Ascending aorta (tissue), 2 donors: Measurements from ENCODE around the gene KCNS1. TPM values are rescaled to one million over a fixed set of nuclear protein-coding genes. Genes with fewer than 3 reads are reported as not detected.

Experiments
- DNase-seq, 2 donors: peaks; one replicate each; pipeline ENCODE4 v3.0.0-alpha.2; 2019; ENCODE audit warnings: low spot score in 2 of 2
- H3K27ac ChIP-seq, 2 donors: fragments of 200-600 bp; sonication (generic); one replicate each; pipeline ENCODE4 v1.5.1; 2016 to 2017; ENCODE audit warnings: mild to moderate bottlenecking in 1 of 2
- H3K27me3 ChIP-seq: fragments of 200-600 bp; sonication (generic); one replicate; pipeline ENCODE4 v1.5.1; 2017
- H3K36me3 ChIP-seq, 2 donors: fragments of 200-600 bp; sonication (generic); one replicate each; pipeline ENCODE4 v1.5.1; 2016
- H3K4me1 ChIP-seq, 2 donors: fragments of 200-600 bp; sonication (generic); one replicate each; pipeline ENCODE4 v1.5.1; 2016 to 2017; ENCODE audit warnings: mild to moderate bottlenecking in 1 of 2
- H3K4me3 ChIP-seq, 2 donors: fragments of 200-600 bp; sonication (generic); one replicate each; pipeline ENCODE4 v1.5.1; 2016 to 2017; ENCODE audit warnings: mild to moderate bottlenecking in 1 of 2
- H3K9me3 ChIP-seq, 2 donors: fragments of 200-600 bp; sonication (generic); one replicate each; pipeline ENCODE4 v1.5.1; 2016
- intact Hi-C: fragments of 100-400 bp; cut with DNase I; formaldehyde crosslinking; loops from one replicate; pipeline ENCODE4 v1.15.1; 2023
- total RNA-seq: library from RNA; depleted of rRNA; stranded (reverse); fragments of >200 nt; gene quantifications from one replicate; pipeline ENCODE4 v1.1.0, GENCODE V29; 2016
- TF ChIP-seq, protein P1 (sequence below), 3 experiments: fragments of 200-600 bp in 2 of 3; fragments of 450-650 bp in 1 of 3; sonication (generic) in 2 of 3; IDR thresholded peaks; one replicate each; pipeline ENCODE4 v1.5.1; 2016 to 2019; ENCODE audit warnings: antibody characterized with exemption in 3 of 3, mild to moderate bottlenecking in 1 of 3, moderate library complexity in 1 of 3

The KCNS1 gene
- total RNA-seq, 1 donor from 2014 or later, result not detected

DNA sequence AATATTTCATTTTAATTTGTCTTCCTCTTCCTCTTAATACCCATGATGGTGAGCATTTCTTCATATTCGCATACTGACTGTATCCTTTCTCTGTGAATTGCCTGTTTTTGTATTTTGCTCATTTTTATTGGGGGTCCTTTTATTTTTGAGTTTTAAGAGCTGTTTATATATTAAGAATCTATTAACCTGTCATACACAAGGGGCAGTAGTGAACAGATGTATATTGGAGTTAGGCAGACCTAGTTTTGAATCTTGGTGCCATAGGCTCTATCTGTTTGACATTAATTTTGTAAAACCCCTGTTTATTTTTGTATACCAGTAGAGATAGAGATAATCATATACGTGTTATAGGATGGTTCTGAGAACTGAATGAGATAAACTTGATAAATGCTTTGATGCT lies 17.1 kb upstream of the KCNS1 start:
- Histone ChIP-seq H3K4me3 (no peak overlapping the region), H3K4me1 (no peaks in the 10 kb centered on the region), H3K36me3 (no peaks in the 10 kb centered on the region), H3K9me3 (no peaks in the 10 kb centered on the region), H3K27me3 (no peaks in the 10 kb centered on the region), H3K27ac (no peak overlapping the region)
- TF ChIP-seq, protein P1, sequence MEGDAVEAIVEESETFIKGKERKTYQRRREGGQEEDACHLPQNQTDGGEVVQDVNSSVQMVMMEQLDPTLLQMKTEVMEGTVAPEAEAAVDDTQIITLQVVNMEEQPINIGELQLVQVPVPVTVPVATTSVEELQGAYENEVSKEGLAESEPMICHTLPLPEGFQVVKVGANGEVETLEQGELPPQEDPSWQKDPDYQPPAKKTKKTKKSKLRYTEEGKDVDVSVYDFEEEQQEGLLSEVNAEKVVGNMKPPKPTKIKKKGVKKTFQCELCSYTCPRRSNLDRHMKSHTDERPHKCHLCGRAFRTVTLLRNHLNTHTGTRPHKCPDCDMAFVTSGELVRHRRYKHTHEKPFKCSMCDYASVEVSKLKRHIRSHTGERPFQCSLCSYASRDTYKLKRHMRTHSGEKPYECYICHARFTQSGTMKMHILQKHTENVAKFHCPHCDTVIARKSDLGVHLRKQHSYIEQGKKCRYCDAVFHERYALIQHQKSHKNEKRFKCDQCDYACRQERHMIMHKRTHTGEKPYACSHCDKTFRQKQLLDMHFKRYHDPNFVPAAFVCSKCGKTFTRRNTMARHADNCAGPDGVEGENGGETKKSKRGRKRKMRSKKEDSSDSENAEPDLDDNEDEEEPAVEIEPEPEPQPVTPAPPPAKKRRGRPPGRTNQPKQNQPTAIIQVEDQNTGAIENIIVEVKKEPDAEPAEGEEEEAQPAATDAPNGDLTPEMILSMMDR (IDR thresholded peaks at IDR 0.05), result no peak
- DNase-seq, result no peak
- intact Hi-C loops, result no loop called here

DNA sequence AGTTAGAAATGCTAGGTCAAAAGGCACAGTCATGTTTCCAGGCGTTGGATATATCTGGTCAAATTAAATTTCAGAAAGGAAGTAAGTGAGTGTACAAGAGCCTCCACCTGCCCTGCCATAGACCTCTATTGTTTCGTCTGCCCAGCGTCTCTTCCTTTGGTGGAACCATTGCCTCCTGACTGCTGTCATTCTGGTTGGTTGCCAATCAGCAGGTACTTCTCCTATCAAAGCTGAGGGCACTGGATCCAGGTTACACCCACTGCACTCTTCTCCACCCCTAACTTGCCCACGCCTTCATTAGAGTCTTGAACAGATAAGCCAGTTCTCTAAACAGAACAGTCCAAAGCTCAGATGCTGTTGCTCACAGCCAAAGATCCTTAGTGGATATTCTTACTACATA lies 16.7 kb upstream of the KCNS1 start:
- no peaks in the 10 kb centered on the region for H3K4me1 ChIP-seq
- no peaks in the 10 kb centered on the region for H3K36me3 ChIP-seq
- TF ChIP-seq, protein P1 (IDR thresholded peaks at IDR 0.05), result no peak
- no peak overlapping the region for H3K4me3 ChIP-seq
- no peak overlapping the region for H3K27ac ChIP-seq
- H3K9me3 ChIP-seq, result no peaks in the 10 kb centered on the region
- intact Hi-C loops, result no loop called here
- no peaks in the 10 kb centered on the region for H3K27me3 ChIP-seq
- no peak for DNase-seq

DNA sequence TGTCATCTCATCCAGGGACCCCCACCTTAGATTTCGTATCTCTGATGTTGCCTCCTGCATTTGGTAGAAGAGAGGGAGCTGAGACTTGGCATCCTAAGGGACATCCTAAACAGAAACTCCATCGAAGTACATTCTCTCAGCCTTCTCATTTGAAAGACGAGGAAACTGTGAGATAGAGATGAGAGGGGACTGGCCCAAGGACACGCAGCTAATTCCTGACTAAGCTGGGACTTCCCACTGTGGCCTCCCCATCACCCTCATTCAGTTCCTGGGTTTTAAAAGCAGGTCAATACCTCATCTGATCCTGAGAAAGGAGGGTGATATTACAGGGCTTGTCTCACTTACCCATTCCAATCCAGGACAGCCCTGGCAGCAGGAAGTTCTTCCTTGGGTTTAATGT lies 14.9 kb upstream of the KCNS1 start:
- no peak for DNase-seq
- TF ChIP-seq, protein P1 (IDR thresholded peaks at IDR 0.05), result no peak
- H3K27me3 ChIP-seq, result no peaks in the 10 kb centered on the region
- intact Hi-C loops, result no loop called here
- no peak overlapping the region for H3K27ac ChIP-seq
- H3K9me3 ChIP-seq, result no peaks in the 10 kb centered on the region
- no peaks in the 10 kb centered on the region for H3K4me1 ChIP-seq
- H3K4me3 ChIP-seq, result no peak overlapping the region
- no peaks in the 10 kb centered on the region for H3K36me3 ChIP-seq

DNA sequence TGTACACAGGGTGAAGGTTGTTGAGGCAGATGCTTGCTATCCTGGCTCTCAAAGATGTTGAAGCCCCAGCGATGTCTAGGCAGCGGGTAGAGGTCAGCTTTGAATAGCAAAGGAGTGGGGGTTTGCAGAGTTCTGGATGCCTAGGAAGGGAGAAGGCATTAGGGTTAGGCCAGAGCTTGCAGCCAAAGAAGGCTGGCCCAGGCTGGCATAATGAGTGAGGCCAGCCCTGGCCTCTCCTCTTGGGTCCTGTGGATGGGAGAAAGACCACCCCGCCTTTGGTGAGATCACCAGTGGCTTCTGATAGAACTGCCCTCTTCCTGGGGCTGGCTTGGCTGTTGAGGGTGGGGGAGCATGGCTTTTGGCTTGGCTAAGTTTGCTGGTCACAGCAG lies 14.5 kb upstream of the KCNS1 start:
- Histone ChIP-seq H3K27ac (no peak overlapping the region), H3K4me1 (no peaks in the 10 kb centered on the region), H3K36me3 (no peaks in the 10 kb centered on the region), H3K27me3 (no peaks in the 10 kb centered on the region), H3K9me3 (no peaks in the 10 kb centered on the region), H3K4me3 (no peak overlapping the region)
- intact Hi-C loops, result no loop called here
- no peak for DNase-seq
- TF ChIP-seq, protein P1 (IDR thresholded peaks at IDR 0.05), result no peak

DNA sequence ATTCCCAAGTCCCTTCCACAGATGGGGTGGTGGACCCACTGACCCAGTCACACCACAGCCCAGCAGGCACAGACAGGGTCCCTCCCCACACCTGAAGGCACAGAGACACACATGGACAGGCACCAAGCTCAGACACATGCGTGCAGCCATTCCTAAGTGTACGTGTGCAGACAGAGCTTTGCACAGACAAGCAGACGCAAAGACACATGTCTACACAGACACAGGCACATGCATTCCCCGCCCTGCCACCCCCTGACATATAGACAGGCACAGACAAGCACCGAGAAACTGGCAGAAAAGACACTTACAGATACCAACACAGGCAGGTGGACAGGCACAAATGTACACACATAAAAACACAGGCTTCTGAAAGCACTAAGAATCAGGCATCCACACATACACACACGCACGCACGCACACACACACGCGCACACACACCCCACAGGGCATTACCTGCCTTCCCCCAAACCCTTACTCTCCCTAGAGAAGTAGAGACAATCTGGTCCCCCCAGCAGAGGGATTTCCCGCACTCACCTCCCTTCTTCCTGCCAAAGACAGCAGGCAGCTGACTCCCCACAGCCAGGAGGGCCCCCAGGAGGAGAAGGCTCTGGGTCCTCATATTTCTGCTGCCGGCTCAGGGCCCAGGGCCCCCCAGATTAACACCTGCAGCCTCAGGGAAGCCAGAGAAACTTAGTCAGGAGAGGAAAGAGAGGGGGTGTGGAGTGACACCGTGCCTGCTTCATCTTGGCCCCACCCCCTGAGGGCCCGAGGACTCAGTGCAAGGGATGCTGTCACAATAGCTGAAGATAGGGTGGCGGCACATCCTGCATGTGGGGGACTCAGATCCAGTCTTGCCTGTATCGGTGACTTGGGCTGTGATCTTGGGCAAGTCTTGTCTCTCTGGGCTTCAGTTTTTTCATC lies 13.8 kb upstream of the KCNS1 start, which contains the start of gene WFDC5:
Gene WFDC5, minus strand, starts transcription at position 710 of the 921 bp plus-strand sequence. Its CDS starts 91 bp downstream, at position 619.
- DNase-seq, result no peak
- H3K36me3 ChIP-seq, result no peaks in the 10 kb centered on the region
- no peaks in the 10 kb centered on the region for H3K4me1 ChIP-seq
- TF ChIP-seq, protein P1 (IDR thresholded peaks at IDR 0.05), result no peak
- intact Hi-C loops, result no loop called here
- H3K27me3 ChIP-seq, result no peaks in the 10 kb centered on the region
- H3K9me3 ChIP-seq, result no peaks in the 10 kb centered on the region
- H3K4me3 ChIP-seq, result no peak within 1 kb of the TSS
- no peak within 1 kb of the TSS for H3K27ac ChIP-seq
